ENCODE data around the gene PDE6H.

PDE6H gene

DNA sequence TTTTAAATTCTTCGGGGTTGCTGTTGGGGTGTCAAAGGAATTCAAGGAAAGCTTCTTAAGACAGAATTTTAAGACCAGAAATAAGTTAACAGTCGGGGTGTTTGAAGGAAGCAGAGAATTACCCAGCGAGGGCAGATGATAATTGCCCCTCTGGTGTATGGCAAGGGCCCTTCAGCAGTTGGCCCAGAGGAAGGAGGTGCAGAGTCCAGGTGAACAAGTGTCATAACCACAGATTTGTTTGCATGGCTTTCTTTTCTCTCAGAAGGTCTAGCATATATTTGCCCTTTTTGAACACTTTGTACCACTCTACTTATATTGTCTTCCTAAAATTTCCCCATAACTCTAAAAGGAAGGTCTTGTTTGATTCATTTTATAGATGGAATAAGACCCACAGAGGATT, 1.8 kb downstream of the PDE6H start:
- CTCF ChIA-PET, result interaction anchor here (0.7 kb wide), 1 partner anchor 11 kb away, joined by 3 read pairs; no protein-coding TSS in a partner anchor
- POLR2A ChIA-PET (ENCODE audit: low non-redundant PET), result no interaction called here
- TF ChIP-seq, protein P1, sequence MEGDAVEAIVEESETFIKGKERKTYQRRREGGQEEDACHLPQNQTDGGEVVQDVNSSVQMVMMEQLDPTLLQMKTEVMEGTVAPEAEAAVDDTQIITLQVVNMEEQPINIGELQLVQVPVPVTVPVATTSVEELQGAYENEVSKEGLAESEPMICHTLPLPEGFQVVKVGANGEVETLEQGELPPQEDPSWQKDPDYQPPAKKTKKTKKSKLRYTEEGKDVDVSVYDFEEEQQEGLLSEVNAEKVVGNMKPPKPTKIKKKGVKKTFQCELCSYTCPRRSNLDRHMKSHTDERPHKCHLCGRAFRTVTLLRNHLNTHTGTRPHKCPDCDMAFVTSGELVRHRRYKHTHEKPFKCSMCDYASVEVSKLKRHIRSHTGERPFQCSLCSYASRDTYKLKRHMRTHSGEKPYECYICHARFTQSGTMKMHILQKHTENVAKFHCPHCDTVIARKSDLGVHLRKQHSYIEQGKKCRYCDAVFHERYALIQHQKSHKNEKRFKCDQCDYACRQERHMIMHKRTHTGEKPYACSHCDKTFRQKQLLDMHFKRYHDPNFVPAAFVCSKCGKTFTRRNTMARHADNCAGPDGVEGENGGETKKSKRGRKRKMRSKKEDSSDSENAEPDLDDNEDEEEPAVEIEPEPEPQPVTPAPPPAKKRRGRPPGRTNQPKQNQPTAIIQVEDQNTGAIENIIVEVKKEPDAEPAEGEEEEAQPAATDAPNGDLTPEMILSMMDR (conservative IDR thresholded peaks at IDR 0.05; ENCODE audit: low read depth), result no peak
- DNase-seq (ENCODE audit: low spot score), result no peak
- H3K27ac ChIP-seq, result no peak overlapping the region

DNA sequence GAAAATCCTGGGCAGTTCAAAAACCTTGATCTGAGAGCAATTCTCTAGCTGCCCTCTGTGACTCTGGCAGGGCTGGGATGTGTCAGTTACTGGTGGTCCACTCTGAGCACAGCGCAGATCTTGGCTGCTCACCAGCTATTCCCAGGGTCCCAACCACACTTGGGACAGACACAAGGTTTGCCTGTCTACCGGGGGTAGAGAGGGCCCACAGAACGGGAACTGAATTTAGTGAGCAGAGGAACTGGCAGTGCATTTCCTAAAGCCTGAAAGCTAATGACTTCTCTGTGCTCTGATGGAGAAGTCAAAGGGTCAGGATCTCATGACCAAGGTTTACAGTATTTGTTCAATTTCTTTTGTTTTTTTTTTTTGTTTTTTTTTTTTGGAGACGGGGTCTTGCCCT, 2.6 kb downstream of the PDE6H start:
- no peak for DNase-seq (ENCODE audit: low spot score)
- CTCF ChIA-PET, result interaction anchor here (0.7 kb wide), 1 partner anchor 11 kb away, joined by 3 read pairs; no protein-coding TSS in a partner anchor
- no peak overlapping the region for H3K27ac ChIP-seq
- POLR2A ChIA-PET (ENCODE audit: low non-redundant PET), result no interaction called here
- TF ChIP-seq, protein P1 (conservative IDR thresholded peaks at IDR 0.05; ENCODE audit: low read depth), result no peak

DNA sequence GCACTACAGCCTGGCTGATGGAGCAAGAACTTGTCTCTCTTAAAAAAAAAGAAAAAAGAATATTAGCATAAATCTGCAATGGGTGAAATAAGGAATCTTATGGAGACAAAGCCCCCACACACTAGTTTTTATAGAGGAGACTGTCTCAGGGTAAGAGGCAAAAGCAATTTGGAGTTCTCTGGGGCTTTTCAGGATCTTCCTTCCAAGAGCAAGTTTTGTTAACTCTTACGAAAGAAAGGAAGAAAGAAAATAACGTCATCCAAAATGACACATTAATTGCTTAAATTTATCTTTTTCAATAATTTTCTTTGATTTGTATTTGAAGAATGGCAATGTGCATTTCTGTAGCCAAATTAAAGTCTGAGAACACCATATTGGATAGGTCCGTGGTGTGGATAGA, 3.8 kb downstream of the PDE6H start:
- ChIA-PET CTCF (no interaction called here), POLR2A (ENCODE audit: low non-redundant PET) (no interaction called here)
- DNase-seq (ENCODE audit: low spot score), result no peak
- no peak overlapping the region for H3K27ac ChIP-seq
- TF ChIP-seq, protein P1 (conservative IDR thresholded peaks at IDR 0.05; ENCODE audit: low read depth), result no peak

DNA sequence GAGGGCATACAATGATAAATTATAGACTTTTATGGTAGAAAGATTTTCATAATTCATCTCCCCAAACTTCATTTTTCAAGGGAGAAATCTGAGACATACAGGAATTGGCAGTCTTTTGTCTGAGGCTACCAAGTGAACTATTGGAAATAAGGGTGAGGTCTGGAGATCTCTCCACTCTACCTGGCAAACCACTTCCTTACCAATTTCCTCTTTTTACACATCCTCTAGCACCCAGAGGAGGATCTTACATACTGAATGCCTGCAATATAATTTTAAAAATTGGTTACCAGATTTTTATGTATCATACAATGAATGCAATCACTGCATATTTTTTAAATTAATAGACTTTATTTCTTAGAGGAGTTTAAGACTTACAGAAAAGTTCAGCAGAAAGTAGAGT, 6.6 kb downstream of the PDE6H start:
- DNase-seq (ENCODE audit: low spot score), result no peak
- no peak overlapping the region for H3K27ac ChIP-seq
- CTCF ChIA-PET, result no interaction called here
- POLR2A ChIA-PET (ENCODE audit: low non-redundant PET), result no interaction called here
- TF ChIP-seq, protein P1 (conservative IDR thresholded peaks at IDR 0.05; ENCODE audit: low read depth), result no peak

DNA sequence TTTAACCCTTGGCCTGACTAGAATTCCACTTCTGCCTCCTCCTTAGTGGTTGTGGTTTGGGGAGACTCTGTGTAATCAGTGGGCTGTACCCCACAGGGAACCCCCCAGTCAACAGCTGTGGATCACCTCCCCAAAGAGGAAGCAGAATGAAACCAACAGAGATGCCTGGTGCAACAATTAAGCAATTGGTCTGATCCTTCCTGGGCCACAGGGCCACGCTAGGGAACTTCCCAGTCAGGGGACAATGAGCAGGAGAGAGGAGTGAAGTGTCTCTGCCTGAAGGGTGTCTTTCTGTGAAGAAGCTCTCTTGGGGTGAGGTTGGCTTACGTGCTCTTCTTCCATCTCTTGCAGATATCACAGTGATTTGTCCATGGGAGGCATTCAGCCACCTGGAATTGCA, 8.2 kb downstream of the PDE6H start:
- ChIA-PET POLR2A (ENCODE audit: low non-redundant PET) (no interaction called here), CTCF (no interaction called here)
- no peak overlapping the region for H3K27ac ChIP-seq
- DNase-seq (ENCODE audit: low spot score), result no peak
- TF ChIP-seq, protein P1 (conservative IDR thresholded peaks at IDR 0.05; ENCODE audit: low read depth), result no peak

DNA sequence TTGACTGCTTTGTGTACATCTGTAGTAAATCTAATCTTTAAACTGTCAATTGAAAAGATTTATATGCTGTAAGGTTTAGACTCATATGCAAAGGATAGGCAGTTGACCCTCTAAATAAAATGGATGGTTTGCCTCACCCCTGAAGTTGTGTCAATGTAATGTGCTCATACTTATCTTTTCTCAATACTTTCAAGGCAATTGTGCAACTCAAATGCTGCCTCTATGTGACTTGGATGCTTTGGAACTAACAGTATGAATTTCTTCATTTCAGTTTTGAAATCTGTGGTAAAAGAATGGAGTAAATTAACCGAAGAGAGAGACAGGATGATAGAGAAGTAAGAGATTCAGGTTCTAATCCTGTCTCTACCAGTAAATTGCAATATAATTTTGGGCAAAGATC, 9.7 kb downstream of the PDE6H start:
- ChIA-PET CTCF (no interaction called here), POLR2A (ENCODE audit: low non-redundant PET) (no interaction called here)
- TF ChIP-seq, protein P1 (conservative IDR thresholded peaks at IDR 0.05; ENCODE audit: low read depth), result no peak
- DNase-seq (ENCODE audit: low spot score), result no peak
- H3K27ac ChIP-seq, result no peak overlapping the region

DNA sequence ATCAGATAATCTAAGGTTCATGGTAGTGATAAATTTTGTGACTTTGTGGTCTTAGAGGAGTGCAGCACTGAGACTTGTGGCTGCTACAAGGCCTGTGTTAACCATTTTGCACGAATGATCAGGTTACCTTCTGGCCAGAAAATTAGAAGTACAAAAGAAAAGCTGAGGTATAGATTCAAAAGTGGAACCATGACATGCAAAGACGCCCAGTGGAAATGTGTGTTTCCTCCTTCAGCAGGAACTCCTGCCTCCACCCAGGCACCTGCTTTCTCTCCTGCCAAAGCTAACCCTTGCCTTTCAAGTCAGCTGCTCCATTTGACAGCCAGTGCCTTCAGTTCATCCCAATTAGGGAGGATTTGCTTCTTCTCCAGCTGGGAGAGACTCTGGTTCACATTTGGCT, 10.1 kb downstream of the PDE6H start:
- TF ChIP-seq, protein P1 (conservative IDR thresholded peaks at IDR 0.05; ENCODE audit: low read depth), result no peak
- ChIA-PET CTCF (no interaction called here), POLR2A (ENCODE audit: low non-redundant PET) (no interaction called here)
- H3K27ac ChIP-seq, result no peak overlapping the region
- no peak for DNase-seq (ENCODE audit: low spot score)
